ENCODE results near the gene KLC3.

- TF ChIP-seq CTCF (IDR thresholded peaks at IDR 0.05) (no peak), POLR2A (IDR thresholded peaks at IDR 0.05) (no peak), POLR2AphosphoS5 (IDR thresholded peaks at IDR 0.05) (no peak), EP300 (IDR thresholded peaks at IDR 0.05) (no peak)
Measured at GRCh38 chr19:45331411-45331810, 9.1 kb upstream of the KLC3 start.

All from sigmoid colon (tissue), 4 donors.